OCI-LY3 (cell line): Measurements from ENCODE around the gene CPED1.

ENCODE experiments used
- EZH2phosphoT487 ChIP-seq: fragments of 200-600 bp; shearing (Covaris generic); IDR thresholded peaks from 2 replicates; pipeline ENCODE4 v1.6.1; 2018; ENCODE audit warnings: antibody characterized with exemption, mixed run types, low read depth
- TF ChIP-seq, protein P1 (sequence below): fragments of 200-600, 300-600 bp; sonication (generic); IDR thresholded peaks from 2 replicates; pipeline ENCODE4 v1.5.1; 2014; ENCODE audit warnings: antibody characterized with exemption, low read length, low read depth

DNA sequence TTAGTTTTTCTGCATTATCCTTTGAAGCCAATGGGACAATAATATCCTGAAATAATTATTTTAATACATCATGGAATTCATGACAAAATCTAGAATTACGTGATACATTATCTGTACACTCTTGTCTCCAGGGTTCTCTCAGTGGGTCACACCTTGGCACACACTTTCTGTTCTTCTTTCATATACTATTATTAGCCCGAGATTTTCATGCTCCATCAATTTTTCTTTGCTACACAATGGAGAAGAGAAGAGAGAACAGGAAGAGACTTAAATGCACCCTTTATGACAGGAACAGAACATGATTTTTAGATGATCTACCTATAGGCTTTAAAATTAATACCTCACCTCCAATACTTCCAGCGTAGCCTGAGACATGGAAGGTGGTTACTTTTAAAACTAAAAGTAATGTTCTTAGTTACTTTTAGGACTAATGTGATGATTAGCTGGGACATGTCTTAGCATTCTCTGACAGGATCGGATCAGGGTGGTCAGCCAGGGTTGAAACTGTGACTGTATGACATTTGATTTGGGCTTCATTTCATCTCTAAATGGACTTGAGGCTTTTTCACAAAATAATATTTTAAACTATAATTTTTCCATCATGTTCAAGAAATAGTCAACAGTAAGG, 192.0 kb downstream of the CPED1 start:
- TF ChIP-seq, protein P1, sequence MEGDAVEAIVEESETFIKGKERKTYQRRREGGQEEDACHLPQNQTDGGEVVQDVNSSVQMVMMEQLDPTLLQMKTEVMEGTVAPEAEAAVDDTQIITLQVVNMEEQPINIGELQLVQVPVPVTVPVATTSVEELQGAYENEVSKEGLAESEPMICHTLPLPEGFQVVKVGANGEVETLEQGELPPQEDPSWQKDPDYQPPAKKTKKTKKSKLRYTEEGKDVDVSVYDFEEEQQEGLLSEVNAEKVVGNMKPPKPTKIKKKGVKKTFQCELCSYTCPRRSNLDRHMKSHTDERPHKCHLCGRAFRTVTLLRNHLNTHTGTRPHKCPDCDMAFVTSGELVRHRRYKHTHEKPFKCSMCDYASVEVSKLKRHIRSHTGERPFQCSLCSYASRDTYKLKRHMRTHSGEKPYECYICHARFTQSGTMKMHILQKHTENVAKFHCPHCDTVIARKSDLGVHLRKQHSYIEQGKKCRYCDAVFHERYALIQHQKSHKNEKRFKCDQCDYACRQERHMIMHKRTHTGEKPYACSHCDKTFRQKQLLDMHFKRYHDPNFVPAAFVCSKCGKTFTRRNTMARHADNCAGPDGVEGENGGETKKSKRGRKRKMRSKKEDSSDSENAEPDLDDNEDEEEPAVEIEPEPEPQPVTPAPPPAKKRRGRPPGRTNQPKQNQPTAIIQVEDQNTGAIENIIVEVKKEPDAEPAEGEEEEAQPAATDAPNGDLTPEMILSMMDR, result no peak
- TF ChIP-seq EZH2phosphoT487, result no peak
